NCI-H2081 (cell line): ENCODE results near the gene NR6A1.

Experiments
- DNase-seq, 2 experiments: peaks; one replicate each; lab custom pipeline; 2025; lab: John Stamatoyannopoulos, UW

The NR6A1 gene

DNA sequence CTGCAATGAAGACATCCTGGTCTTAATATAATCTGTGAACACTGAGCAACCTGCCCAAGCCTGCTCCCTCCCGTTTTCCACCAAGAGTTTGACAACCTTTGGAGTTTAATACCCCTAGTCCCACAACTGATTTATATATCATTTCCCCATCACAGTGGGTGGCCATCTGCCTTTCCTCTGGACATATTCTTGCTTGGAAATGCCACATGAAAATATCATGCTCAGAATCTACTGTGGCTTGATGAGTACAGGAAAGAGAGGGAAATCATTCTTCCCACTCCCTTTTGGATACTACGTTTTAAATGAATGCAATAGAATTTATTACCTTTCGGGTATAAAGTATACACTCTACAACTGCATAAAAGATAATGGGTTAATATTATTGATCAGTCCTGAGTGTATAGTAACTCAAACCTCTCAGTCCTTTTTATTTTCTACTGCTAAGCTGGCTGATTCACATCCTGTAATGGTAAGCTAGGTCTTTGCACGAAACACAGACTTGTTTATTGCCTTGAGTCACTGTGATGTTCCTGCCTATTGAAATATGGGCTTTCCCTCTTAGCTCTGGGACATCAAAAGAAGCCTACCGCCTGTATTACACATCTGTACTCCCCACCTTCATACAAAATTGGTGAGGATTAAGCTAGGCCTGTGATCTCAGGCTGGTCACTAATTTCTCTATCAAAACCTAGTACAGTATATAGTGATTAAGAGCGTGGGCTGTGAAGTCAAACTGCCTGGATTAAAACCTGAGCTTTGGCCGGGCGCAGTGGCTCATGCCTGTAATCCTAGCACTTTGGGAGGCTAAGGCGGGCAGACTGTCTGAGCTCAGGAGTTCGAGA is 196.4 kb downstream of the NR6A1 start:
- no peak for DNase-seq

DNA sequence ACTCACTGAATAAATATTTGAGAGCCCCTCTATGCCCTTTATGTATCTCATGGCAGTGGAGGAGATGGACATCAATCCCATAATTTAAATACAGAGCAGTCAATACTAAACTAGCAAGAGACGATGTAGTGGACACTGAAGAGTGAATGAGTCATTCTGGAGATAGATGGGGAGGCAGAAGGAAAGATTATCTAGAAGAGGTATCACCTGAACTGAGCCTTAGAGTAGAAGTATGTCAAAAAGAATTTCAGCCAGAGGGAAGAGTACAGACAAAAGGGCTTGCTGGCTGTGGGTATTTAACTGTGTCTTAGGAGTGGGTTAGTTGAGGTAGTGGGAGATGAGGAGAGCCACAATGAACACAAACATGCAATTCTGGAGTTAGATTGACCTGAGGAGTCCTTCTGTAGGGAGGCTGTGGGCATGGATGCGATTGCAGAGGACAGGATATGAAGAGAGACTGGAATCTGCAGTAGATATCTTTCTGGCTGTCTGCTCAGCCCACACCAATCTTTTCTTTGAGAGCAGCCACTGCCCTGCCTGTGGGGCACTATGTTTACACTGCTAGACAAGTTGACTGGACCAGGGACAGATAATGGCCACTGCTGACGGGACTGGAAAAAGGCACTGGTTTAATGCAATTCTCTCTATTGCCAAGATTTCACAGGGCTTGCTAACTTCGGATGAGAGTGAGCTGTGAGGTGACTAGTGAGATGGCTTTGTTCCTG is 200.0 kb downstream of the NR6A1 start:
- DNase-seq = no peak

DNA sequence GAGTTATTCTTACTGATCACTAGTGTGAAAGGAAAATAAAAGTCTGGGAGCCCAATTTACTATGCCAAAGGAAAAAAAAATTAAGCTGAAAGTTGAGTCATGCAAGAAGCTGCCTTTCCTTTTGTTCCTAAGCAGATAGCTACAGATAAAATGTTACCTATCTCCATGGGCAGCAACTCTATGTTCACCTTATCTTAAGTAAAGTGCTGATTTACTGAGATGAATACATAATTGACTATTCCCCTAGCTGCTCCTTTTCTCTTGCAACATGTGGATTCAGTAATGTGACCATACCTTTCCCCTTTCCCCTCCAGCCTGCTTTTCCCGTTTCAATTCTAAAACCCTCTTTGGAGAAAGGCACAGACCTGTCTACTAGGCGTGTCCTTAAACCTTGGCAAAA is 201.2 kb downstream of the NR6A1 start:
- DNase-seq = no peak

DNA sequence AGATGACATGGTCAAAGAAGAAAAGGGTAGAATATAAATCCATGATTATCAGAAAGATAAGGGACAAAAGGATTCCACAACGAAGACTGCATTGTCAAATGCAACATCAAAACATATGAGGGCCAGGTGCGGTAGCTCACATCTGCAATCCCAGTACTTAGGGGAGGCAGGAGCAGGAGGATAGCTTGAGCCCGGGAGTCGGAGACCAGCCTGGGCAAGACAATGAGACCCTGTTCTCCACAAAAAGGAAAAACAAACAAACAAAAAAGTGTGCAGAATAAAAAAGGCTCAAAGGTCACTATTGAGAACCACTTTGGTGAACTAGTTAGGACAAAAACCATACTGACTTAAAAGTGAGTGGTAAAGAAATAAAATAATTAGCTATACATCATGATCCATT is 203.7 kb downstream of the NR6A1 start:
- no peak for DNase-seq

DNA sequence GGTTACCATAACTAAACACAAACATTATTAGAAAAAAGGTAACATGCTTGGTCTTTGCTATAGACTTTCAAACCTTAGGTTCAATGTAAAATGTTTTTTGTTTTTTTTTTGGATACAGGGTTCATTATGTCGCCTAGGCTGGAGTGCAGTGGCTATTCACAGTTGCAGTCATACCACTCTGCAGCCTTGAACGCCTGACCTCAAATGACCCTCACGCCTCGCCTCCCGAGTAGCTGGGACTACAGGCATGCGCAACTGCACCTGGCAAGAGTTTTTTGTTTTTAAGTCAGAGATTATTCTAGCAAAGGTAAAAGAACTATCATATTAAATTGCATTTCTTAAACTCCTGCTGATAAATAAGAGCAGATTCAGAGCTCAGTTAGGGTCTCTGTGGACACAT is 208.8 kb downstream of the NR6A1 start:
- no peak for DNase-seq

GRCh38 chr9:124559871-124560270 is 211.2 kb downstream of the NR6A1 start:
- no peak for DNase-seq

DNA sequence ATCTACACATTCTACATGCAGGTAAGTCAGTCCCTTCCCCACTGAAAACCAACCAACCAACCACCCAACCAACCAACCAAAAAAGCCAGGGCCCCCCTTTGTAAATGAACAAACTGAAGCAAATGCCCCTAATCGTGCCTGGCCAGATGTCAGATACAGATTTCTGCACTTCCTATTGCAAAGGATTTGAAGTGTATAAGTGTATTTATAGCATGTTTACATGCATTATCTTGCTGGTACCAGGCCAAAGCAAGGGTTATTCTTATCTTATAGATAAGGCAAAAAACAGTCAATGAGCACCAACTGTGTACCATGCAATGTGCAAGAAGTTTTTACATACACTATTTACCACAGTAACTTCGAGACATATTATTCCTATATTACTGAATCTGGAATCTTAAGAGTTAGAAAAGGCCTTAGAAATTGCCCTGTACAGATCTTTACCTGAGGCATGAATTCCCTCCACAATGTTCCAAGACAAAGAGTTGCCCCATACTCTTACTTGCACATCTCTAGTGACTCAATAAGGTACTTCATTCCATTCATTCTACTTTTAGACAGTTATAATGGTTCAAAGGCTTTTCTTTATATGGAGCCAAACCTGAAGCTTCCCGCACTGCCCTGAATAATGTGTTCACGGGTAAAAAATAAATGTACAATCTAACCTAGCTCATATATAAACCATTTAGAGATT is 212.2 kb downstream of the NR6A1 start:
- no peak for DNase-seq

GRCh38 chr9:124557895-124558294 is 213.2 kb downstream of the NR6A1 start:
- no peak for DNase-seq

- DNase-seq = no peak
Measured at GRCh38 chr9:124555043-124555442, 216.1 kb downstream of the NR6A1 start.

DNA sequence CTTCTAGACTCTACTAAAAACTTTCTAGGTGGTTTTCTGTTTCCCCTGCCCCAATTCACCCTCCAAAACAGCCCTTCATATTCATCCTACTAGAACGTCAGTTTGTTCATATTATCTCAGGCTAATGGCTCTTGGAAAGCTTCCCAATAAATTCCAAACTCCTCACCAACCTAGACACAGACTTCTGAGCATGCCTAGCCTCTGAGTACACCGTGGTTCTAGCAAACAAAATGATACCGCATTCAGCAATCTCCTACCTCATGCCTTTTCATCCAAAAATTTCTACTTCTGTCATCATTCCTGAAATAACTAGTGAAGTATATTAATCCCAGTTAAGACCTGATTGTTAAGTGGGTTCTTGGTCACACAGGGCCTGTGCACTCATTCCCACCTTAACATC is 217.4 kb downstream of the NR6A1 start:
- DNase-seq = no peak

- no peak for DNase-seq
Measured at GRCh38 chr9:124552273-124552605, 218.9 kb downstream of the NR6A1 start.

DNA sequence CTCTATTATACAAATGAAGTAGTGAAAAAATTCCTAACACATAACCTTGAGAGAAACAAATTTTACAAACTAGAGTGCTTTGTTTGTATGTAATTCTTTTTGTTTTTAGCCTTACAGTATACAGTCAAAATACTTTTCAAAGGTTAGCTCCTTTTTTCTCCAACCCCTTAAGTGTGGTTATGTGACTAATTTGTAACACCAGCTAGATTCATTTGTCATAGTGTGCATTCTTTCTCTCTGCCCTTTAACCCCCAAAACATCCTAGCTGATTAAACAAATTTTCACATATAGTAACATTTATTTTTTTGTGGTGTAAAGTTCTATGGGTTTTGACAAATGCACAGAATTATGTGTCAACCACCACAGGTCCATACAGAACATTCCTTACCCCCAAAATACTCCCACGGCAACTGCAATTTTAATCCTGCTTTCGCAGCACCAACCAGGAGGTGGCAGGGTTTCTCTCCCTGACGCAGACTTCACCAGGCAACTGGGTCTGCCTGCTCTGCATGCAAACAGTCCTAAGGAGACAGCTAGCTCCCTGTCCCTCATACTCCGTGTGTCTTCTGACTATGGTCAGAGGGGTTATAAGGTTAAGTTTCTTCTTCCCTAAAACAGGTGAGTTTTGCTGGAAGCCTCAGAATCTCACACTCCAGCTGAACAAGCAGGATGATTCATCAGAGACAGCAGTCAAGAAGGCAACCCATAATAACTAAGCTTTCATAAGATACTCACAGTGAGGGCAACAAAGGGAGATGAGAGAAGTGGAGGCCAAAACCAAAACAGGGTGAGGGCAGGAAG is 219.4 kb downstream of the NR6A1 start:
- DNase-seq = peak; percentile 44 to 55

DNA sequence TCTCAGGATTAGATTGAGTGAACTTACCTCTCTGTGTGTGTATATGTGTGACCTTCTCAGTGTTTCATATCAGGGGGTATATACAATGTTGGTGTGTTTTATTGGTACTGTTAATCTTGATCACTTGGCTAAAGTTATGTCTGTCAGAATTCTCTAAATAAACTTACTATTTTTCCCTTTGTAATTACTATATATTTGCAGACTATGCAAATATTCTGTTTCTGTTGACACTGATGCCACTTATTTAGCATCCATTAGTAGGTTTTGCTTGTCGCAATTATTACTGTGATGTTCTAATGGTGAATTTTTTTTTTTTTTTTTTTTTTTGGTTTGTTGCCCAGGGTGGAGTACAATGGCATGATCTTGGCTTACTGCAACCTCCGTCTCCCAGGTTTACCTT is 221.0 kb downstream of the NR6A1 start:
- DNase-seq = no peak

DNA sequence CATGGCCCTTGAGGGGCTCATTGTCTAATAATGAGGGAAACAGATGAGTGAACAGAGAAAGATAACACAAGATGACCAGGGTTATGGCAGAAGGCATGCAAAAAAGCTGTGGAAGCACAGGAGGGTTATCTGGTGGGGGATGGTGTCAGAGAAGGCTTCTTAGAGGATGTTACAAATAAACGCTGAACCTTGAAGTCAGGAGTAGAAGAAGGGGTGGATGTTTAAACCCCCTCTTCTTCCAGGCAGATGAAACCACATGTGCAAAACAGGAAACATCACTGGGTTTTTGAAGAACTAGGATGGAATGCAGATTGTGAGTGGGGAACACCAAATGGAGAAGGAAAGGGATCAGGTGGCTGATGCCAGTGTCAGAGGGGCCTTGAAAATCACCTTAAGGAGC is 222.1 kb downstream of the NR6A1 start:
- DNase-seq = no peak

GRCh38 chr9:124544535-124544934 is 226.6 kb downstream of the NR6A1 start:
- no peak for DNase-seq

DNA sequence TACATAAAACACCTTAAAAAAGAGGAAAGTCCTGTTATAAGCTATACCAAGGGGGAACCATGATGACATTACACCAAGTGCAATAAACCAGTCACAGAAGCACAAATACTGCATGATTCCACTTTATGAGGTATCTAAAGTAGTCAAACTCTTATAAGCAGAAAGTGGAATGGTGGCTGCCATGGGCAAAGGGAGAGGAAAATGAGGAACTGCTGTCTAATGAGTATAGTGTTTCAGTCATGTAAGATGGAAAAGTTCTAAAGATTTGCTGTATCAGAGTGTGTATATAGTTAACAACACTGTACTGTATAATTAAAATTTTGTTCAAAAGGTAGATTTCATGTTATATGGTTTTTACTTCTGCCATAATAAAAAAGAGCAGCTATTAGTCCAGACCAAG is 229.3 kb downstream of the NR6A1 start:
- DNase-seq = no peak

GRCh38 chr9:124537926-124538325 is 233.2 kb downstream of the NR6A1 start:
- DNase-seq = no peak

DNA sequence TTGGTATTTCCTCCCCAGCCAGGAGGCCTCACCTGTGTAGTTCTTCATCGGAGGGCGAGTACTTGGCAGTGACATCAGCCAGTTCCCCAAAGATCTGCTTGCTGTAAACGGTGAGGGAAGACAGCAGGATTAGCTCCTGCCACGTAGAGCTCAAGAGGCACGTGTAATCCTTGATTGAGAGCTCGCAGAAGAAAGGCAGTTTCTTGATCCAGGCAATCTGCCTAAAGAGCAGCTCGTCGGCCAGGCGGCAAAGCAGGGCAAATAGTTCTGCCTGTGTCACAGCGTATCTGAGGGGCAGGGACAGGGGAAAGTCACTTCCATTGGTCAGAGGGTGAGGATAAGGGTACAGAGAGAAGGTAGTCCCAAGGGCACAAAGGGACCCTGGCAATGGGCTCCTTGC is 235.3 kb downstream of the NR6A1 start:
- DNase-seq = no peak

- DNase-seq = no peak
Measured at GRCh38 chr9:124532897-124533296, 238.2 kb downstream of the NR6A1 start.

- no peak for DNase-seq
Measured at GRCh38 chr9:124531115-124531514, 240.0 kb downstream of the NR6A1 start.

GRCh38 chr9:124530246-124530645 is 240.9 kb downstream of the NR6A1 start:
- no peak for DNase-seq

DNA sequence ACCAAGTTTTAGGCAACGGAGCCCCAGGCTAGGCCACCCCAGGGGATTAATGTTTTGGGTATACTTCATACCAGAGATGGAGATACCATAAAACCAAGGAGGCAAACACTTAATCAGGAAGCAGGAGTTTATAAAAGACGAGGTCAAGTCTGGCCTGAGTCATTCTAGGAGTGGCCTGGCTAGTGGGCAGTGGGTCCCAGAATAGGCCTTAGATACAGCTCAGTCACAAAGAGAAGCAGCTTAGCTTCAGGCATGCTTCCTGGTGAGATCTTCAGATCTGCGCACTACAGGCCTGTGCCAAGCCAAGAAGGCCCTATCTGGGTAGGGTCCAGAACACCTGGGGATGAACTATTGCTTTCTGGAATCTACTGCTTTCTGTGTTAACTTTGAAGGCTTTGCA is 243.3 kb downstream of the NR6A1 start:
- no peak for DNase-seq
